Measurements from ENCODE around the gene FBXW7.

The FBXW7 gene

GRCh38 chr4:152421576-152421975 is 114.3 kb downstream of the FBXW7 start:
- DNase-seq = no peak

DNA sequence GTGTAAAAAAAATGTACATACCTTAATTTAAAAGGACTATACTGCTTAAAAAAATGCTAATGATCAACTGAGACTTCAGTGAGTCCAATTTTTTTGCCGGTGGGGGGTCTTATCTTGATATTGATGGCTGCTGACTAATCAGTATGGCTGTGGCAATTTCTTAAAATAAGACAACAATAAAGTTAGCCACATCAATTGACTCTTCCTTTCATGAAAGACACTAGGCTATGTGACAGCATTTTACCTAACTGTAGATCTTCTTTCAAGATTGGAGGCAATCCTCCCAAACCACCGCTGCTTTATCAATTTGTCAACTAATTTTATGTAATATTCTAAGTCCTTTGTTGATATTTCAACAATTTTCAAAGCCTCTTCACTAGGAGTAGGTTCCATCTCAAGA is 116.1 kb downstream of the FBXW7 start:
- DNase-seq = no peak

GRCh38 chr4:152417673-152418072 is 118.2 kb downstream of the FBXW7 start:
- DNase-seq = no peak

DNA sequence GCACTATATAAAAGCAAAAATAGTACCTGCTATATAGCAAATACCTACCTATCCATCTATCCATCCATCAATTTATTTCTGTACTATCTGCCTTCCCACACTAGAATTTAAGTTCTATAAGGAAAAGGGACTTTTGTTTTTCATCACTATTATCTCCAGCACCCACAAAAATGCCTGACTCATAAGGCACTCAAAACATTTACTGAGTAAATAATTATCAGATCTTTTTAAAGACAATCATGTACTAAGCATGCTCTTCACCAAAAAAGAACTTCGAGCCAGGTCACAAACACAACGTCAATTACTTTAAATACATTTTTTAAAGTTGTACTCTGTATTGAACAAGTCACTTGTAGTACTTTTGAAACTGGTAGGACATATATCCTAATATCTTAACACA is 119.9 kb downstream of the FBXW7 start:
- DNase-seq = no peak

DNA sequence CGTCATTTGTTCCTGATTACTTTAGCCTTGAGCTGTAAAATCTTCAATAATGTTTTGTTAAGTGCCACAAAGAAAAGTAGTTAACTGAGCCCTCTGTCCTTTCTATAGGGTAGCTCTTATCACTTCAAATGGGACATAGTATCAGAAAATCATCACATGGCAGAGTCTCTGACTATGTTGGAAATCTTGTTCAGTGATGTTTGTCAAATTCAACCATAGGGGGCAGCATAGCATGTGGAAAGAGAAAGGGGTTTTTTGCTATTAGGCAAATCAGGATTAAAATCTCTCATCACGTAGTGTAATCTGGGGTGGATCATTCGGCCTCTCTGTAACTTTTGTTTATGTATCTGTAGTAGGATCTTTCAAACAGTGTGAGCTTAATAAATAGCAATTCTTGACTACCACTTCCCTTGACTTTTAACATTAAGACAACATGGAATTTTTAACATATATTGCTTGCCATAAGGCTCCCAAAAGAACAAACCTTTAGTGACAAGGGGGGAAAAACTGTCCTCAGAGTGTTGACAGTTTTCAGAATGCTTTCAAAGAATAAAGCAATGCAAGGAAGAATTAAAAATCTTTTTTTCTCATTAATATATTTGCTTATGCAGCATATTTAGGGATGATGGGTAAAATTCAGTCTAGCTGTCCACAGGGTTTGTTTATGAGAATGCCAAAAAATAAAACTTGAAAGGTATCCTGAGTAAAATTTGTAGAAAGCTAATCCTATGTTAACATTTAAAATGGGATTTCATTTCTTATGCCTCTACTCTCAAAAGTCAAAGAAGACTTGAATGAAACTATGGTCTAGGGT is 127.2 kb downstream of the FBXW7 start:
- DNase-seq = no peak

DNA sequence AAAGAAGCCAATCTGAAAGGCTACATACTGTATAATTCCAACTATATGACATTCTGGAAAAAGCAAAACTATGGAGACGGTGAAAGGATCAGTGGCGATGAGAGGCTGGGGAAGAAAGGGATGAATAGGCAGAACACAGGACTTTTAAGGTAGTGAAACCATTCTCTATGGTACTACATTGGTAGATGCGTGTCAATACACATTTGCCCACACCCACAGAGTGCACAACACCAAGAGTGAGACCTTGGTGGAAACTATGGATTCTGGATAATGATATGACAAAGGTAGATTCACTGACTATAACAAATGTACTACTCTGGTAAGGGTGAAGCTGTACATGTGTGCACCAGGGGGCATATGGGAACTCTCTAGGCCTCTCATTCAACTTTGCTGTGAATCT is 134.5 kb downstream of the FBXW7 start:
- DNase-seq = no peak

DNA sequence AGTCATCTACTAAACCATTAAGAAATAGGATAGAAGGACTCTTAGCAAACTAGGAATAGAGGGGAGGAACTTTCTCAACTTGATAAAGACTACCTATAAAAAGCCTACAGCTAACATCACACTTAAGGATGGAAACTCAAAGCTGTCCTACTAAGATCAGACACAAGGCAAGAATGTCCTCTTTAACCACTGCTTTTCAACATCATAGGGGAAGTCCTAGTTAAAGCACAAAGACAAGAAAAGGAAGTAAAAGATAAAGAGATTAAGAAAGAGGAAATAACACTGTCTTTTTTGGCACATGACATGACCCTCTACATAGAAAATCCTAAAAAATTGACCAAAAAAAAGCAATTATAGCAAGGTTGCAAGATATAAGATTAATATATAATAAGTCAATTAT is 136.6 kb downstream of the FBXW7 start:
- DNase-seq = no peak

GRCh38 chr4:152398060-152398459 is 137.8 kb downstream of the FBXW7 start:
- no peak for DNase-seq

- DNase-seq = no peak
These were observed 141.1 kb downstream of the FBXW7 start for GRCh38 chr4:152394791-152395190.

- no peak for DNase-seq
These were observed 143.8 kb downstream of the FBXW7 start for GRCh38 chr4:152392079-152392478.

GRCh38 chr4:152390216-152390615 is 145.7 kb downstream of the FBXW7 start:
- DNase-seq = no peak

GRCh38 chr4:152389359-152389758 is 146.5 kb downstream of the FBXW7 start:
- DNase-seq = no peak

- DNase-seq = no peak
These were observed 150.3 kb downstream of the FBXW7 start for GRCh38 chr4:152385551-152385950.

DNA sequence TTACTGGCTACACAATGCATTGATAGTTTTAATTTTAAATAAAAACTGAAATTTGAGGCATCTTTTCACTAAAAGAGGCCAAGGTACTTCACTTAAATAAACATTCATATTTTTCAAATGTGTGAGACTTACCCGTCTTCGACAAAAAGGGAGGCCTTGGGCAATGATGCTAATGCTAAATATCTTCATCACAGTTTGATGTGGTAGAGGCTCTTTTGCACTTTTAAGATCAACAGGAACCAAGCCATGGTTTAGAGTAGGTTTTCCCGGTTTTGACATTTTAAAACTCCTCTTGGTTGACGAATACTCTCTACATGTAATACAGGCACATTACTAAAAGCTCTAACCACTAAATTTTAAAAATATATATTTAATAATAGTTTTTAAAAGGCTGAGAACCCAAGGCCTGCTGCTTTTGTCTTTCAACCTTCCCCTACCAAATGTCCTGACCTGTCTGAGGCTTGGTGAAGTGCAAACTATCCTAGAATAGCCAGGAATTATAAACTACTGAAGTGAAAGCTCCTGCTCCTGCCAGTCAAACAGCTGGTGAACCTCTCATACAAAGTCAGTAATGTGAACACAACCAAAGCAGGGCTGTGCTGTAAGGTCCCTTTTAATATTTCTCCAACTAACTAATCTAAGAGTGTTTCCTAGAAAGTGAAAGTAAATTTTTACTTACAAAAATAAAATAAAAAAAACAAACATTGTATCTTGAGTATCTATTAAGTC is 153.7 kb downstream of the FBXW7 start:
- DNase-seq = no peak

DNA sequence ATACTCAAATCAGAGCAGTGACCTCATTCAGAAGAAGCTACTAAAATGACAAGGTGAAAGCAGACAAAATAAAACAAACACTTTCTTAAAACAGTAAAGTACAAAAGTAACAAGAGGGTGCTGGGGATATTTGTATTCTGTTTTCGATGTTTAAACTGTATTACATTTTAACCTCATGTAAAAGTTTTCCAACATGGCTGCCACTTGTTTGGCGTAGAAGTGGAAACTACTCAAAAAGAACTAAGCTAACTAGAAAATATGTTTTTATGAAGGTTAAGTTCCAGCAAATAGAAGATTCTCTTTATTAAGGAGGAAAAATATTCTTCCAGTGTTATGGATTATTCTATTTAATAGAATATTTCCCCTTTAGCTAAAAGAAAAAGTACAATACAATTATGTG is 155.0 kb downstream of the FBXW7 start:
- DNase-seq = no peak

- DNase-seq = no peak
These were observed 155.7 kb downstream of the FBXW7 start for GRCh38 chr4:152380185-152380584.

GRCh38 chr4:152374606-152375285 is 161.1 kb downstream of the FBXW7 start:
- DNase-seq = no peak

GRCh38 chr4:152374153-152374552 is 161.7 kb downstream of the FBXW7 start:
- no peak for DNase-seq

GRCh38 chr4:152372444-152372843 is 163.4 kb downstream of the FBXW7 start:
- no peak for DNase-seq

DNA sequence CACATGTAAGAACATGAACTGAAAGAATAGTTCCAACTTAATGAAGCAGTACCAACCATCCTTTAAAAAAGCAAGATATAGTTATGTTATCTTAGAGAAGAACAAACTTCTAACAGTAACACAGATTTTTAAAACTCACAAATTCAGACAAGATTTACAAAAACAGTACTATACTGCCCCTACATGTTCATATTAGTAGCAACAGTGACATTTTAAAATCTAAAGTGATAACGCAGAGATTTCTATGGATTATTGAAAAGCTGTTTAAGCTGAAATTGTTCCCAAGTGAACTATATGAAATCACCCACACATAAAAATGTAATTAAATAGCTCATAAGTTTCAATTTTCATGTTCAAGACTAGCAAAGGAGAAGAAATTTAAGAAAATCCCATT is 166.0 kb downstream of the FBXW7 start:
- DNase-seq = no peak

DNA sequence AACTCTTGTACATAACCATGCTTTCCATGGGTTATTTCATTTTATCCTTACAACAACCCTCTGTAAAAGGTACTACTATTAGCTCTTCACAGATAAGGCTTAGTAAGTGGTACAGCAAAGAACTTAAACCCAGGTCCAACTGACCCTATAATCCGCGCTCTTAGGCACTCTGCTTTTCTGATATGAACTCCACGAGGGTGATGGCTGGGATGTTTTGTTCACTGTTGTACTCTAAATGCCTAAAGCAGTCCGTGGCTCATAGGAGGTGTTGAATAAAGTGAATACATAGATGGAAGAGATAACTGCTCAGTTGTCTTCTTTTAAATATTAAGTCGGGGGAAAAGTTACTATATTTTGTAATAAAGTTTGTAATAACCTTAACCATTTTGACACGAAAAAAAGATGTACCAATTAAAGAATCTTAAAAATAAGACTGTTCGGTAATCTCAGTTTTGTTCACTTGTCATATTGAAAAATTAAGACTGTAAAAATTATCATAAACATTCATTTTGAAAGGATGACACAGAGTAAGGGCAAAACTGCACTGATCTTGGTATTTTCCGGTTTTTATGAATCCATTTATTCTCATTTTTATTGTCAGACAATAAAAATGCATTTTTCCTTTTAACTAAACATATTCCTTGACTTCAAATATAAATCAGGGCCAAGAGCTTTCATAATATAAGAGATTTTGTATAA is 166.5 kb downstream of the FBXW7 start:
- no peak for DNase-seq

- DNase-seq = no peak
These were observed 167.9 kb downstream of the FBXW7 start for GRCh38 chr4:152368001-152368400.

DNA sequence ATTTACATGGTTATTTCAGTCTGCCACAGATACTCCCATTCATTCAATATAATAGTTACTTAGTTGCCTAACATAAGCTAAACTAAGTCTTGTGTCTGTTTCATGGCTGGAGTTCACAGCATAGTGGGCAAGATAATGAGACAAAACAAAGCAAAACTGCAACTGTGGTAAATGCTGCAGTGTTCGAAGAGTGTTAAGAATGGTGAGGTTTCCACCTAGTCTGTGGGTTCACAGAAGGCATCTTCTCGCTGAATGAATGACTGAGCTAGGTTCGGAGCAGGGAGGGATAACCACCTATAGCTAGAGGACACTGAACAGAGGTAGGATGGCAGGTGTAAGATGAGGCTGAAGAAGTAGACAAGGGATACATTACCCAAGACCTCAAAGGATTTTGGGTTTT is 171.0 kb downstream of the FBXW7 start:
- no peak for DNase-seq

Measured in activated naive CD4-positive, alpha-beta T cell (primary cell).